Erythroblast (primary cell): Measurements from ENCODE around the gene LRRIQ3.

Experiments used
- GATA1 ChIP-seq: IDR thresholded peaks from 2 replicates; pipeline ENCODE4 v1.6.1; 2011; ENCODE audit warnings: low read depth, mild to moderate bottlenecking, control low read depth, low read length, moderate library complexity
- POLR2A ChIP-seq: IDR thresholded peaks from 2 replicates; pipeline ENCODE4 v1.6.1; 2011; ENCODE audit warnings: mild to moderate bottlenecking, low read length

DNA sequence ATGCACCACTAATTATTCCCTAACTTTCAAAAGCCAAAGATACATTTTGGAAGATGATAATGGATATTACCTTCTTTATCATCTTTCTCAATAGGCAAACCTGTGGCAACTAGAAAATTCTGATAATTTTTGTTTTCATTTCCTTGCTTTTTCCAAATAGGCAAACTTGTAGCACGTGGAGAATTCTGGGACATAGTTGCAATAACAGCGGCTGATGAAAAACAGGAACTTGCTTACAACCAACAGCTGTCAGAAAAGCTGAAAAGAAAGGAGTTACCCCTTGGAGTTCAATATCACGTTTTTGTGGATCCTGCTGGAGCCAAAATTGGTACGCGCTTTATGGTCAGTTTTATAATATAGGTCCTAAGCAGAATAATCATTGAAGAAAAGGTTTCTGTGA is 1.5 kb upstream of the LRRIQ3 start:
- TF ChIP-seq POLR2A (no peak), GATA1 (no peak)
